HL-60 (cell line): ENCODE results near the gene MOGAT1.

Experiments
- DNase-seq, 2 experiments: peaks; one replicate each; pipeline ENCODE4 v3.0.0-alpha.2; 2010 to 2020; ENCODE audit warnings: low read depth in 1 of 2, low spot score in 1 of 2
- H3K27ac ChIP-seq: fragments of 250-450 bp; sonication (Bioruptor Pico); replicated peaks from 2 replicates; pipeline ENCODE4 v1.5.1; 2020; ENCODE audit warnings: mild to moderate bottlenecking, moderate library complexity
- H3K27me3 ChIP-seq: fragments of 250-450 bp; sonication (Bioruptor Pico); 2 replicates; pipeline ENCODE4 v1.5.1; 2021; ENCODE audit warnings: mild to moderate bottlenecking, moderate library complexity; ENCODE audit not compliant: insufficient read depth, poor library complexity, severe bottlenecking
- H3K4me3 ChIP-seq: replicated peaks from 2 replicates; pipeline ENCODE4 v1.5.1; 2011; ENCODE audit warnings: mild to moderate bottlenecking, control low read depth, low read length; ENCODE audit not compliant: insufficient read depth
- GABPA ChIP-seq: IDR thresholded peaks from 2 replicates; pipeline ENCODE4 v1.6.1; 2012; ENCODE audit warnings: low read depth
- POLR2AphosphoS5 ChIP-seq: IDR thresholded peaks from 2 replicates; pipeline ENCODE4 v1.6.1; 2012; ENCODE audit warnings: low read depth
- SPI1 ChIP-seq: IDR thresholded peaks from 2 replicates; pipeline ENCODE4 v1.6.1; 2012; ENCODE audit warnings: low read depth, mild to moderate bottlenecking, borderline replicate concordance
- TF ChIP-seq, protein P1 (sequence below): IDR thresholded peaks from one replicate; pipeline ENCODE4 v1.5.1; 2011; ENCODE audit warnings: low read length, control low read depth, inconsistent platforms; ENCODE audit not compliant: insufficient read depth
- TF ChIP-seq, protein P2 (sequence below): IDR thresholded peaks from 2 replicates; pipeline ENCODE4 v1.6.1; 2012; ENCODE audit warnings: low read depth; ENCODE audit not compliant: insufficient replicate concordance

Gene MOGAT1

DNA sequence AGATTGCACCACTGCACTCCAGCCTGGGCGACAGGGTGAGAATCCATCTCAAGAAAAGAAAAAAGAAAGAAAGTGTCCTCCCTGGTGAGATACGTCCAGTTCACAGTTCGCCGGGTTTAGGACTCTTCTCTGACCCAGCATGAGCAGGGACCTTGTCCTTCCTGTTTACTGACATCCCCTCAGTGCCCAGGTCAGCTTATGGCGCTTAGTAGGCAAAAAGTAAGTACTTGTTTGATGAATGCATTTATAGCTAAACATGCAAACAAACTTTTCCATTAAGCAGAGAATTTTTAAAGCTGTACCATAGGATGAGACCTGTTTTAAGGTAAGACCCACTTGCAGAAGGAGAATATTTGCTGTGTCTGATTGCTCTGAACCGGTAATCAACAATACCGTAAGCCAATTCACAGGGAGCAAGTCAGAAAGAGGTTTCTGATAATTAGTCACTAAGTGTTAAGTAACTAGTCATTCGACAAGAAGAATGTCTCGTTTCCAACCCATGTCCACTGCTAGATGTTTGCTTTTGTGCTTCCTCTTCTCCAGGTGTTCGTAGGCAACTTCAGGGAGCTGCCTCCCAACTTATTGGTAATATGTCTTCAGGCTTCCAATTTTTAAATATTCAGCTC lies 40.0 kb downstream of the MOGAT1 start:
- H3K27ac ChIP-seq: no peak overlapping the region
- no peak overlapping the region for H3K4me3 ChIP-seq
- no peaks in the 10 kb centered on the region for H3K27me3 ChIP-seq
- no peak for DNase-seq
- TF ChIP-seq, protein P1, sequence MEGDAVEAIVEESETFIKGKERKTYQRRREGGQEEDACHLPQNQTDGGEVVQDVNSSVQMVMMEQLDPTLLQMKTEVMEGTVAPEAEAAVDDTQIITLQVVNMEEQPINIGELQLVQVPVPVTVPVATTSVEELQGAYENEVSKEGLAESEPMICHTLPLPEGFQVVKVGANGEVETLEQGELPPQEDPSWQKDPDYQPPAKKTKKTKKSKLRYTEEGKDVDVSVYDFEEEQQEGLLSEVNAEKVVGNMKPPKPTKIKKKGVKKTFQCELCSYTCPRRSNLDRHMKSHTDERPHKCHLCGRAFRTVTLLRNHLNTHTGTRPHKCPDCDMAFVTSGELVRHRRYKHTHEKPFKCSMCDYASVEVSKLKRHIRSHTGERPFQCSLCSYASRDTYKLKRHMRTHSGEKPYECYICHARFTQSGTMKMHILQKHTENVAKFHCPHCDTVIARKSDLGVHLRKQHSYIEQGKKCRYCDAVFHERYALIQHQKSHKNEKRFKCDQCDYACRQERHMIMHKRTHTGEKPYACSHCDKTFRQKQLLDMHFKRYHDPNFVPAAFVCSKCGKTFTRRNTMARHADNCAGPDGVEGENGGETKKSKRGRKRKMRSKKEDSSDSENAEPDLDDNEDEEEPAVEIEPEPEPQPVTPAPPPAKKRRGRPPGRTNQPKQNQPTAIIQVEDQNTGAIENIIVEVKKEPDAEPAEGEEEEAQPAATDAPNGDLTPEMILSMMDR: no peak
- TF ChIP-seq, protein P2, sequence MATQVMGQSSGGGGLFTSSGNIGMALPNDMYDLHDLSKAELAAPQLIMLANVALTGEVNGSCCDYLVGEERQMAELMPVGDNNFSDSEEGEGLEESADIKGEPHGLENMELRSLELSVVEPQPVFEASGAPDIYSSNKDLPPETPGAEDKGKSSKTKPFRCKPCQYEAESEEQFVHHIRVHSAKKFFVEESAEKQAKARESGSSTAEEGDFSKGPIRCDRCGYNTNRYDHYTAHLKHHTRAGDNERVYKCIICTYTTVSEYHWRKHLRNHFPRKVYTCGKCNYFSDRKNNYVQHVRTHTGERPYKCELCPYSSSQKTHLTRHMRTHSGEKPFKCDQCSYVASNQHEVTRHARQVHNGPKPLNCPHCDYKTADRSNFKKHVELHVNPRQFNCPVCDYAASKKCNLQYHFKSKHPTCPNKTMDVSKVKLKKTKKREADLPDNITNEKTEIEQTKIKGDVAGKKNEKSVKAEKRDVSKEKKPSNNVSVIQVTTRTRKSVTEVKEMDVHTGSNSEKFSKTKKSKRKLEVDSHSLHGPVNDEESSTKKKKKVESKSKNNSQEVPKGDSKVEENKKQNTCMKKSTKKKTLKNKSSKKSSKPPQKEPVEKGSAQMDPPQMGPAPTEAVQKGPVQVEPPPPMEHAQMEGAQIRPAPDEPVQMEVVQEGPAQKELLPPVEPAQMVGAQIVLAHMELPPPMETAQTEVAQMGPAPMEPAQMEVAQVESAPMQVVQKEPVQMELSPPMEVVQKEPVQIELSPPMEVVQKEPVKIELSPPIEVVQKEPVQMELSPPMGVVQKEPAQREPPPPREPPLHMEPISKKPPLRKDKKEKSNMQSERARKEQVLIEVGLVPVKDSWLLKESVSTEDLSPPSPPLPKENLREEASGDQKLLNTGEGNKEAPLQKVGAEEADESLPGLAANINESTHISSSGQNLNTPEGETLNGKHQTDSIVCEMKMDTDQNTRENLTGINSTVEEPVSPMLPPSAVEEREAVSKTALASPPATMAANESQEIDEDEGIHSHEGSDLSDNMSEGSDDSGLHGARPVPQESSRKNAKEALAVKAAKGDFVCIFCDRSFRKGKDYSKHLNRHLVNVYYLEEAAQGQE: no peak
- TF ChIP-seq GABPA: no peak

- no peak for TF ChIP-seq SPI1
- TF ChIP-seq, protein P2: no peak
- TF ChIP-seq, protein P1: no peak
- no peak for TF ChIP-seq POLR2AphosphoS5
- TF ChIP-seq GABPA: no peak
- Histone ChIP-seq H3K27me3 (no peaks in the 10 kb centered on the region), H3K27ac (no peak overlapping the region), H3K4me3 (no peak overlapping the region)
- no peak for DNase-seq
Measured at GRCh38 chr2:222713002-222713401, 41.5 kb downstream of the MOGAT1 start.

GRCh38 chr2:222714361-222715241 lies 43.1 kb downstream of the MOGAT1 start:
- no peak overlapping the region for H3K27ac ChIP-seq
- DNase-seq: no peak
- TF ChIP-seq, protein P1: no peak
- TF ChIP-seq SPI1 (no peak), POLR2AphosphoS5 (no peak), GABPA (no peak)
- TF ChIP-seq, protein P2: no peak

More at GRCh38 chr2:222714361-222715241, 43.1 kb downstream of the MOGAT1 start:
- Histone ChIP-seq H3K27me3 (no peaks in the 10 kb centered on the region), H3K4me3 (no peak overlapping the region)
